HCT116 (cell line): ENCODE results near the gene FAT1. TPM values are rescaled to one million over a fixed set of nuclear protein-coding genes. Genes with fewer than 3 reads are reported as not detected.

Source experiments
- ATAC-seq: fragments of 200-7000 bp; cut with Tn5 transposase; 2 replicates; pipeline ENCODE4 v1.9.1; 2020; ENCODE audit warnings: mild to moderate bottlenecking, moderate library complexity
- BruUV-seq: library from RNA; stranded (reverse); fragments of 400-500 nt; replicated peaks from 2 replicates; lab custom pipeline; 2021; lab: Mats Ljungman, UMichigan
- CTCF ChIA-PET: fragments of 300-600 bp; sonication (Branson Sonifier 250); formaldehyde crosslinking; loops from one replicate; lab custom pipeline; 2021; ENCODE audit warnings: antibody characterized with exemption; lab: Charles Lee
- POLR2A ChIA-PET: fragments of 300-600, 350-600 bp; sonication (Branson Sonifier 250); formaldehyde crosslinking; loops from one replicate; lab custom pipeline; 2021; ENCODE audit warnings: antibody characterized with exemption; lab: Charles Lee
- RAD21 ChIA-PET, 2 experiments: fragments of 300-600 bp; sonication (Branson Sonifier 250); formaldehyde crosslinking; loops; one replicate each; lab custom pipeline; 2023; ENCODE audit warnings: low total read pairs in 2 of 2; ENCODE audit not compliant: uncharacterized antibody in 2 of 2, unreplicated experiment in 2 of 2, low non-redundant PET in 1 of 2; lab: Charles Lee
- DNase-seq: peaks from one replicate; pipeline ENCODE4 v3.0.0-alpha.2; 2010; ENCODE audit warnings: low read depth, low spot score
- H2AFZ ChIP-seq: fragments of 200-600 bp; shearing (Covaris generic), sonication (generic); 2 replicates; pipeline ENCODE4 v1.6.1; 2017; ENCODE audit warnings: low read depth, mixed run types, mixed read lengths, antibody characterized with exemption, low read length; ENCODE audit not compliant: poor library complexity, severe bottlenecking
- H3K27ac ChIP-seq: 2 replicates; pipeline ENCODE4 v1.5.1; 2012; ENCODE audit warnings: low read depth, low read length
- H3K27me3 ChIP-seq: fragments of 200-600 bp; sonication (generic); 2 replicates; pipeline ENCODE4 v1.6.1; 2016; ENCODE audit warnings: mixed run types, low read length, mixed read lengths; ENCODE audit not compliant: insufficient read depth
- H3K36me3 ChIP-seq, 2 experiments: fragments of 200-500 bp in 1 of 2; fragments of 200-600 bp in 1 of 2; sonication (Bioruptor generic) in 1 of 2; sonication (generic) in 1 of 2; 2 replicates each; pipeline versions ENCODE4 v1.5.1 to v1.6.1; 2014 to 2016; ENCODE audit warnings: low read length in 2 of 2, inconsistent platforms in 1 of 2, mixed read lengths in 1 of 2, mixed run types in 1 of 2; ENCODE audit not compliant: insufficient read depth in 2 of 2, control insufficient read depth in 1 of 2
- H3K4me1 ChIP-seq, 2 experiments: fragments of 200-600 bp in 1 of 2; sonication (generic) in 1 of 2; 2 replicates each; pipeline versions ENCODE4 v1.5.1 to v1.6.1; 2012 to 2017; ENCODE audit warnings: low read length in 2 of 2, inconsistent platforms in 1 of 2, mild to moderate bottlenecking in 1 of 2, mixed read lengths in 1 of 2, mixed run types in 1 of 2, moderate library complexity in 1 of 2; ENCODE audit not compliant: insufficient read depth in 2 of 2, control insufficient read depth in 1 of 2
- H3K4me2 ChIP-seq: fragments of 200-600 bp; sonication (generic); 2 replicates; pipeline ENCODE4 v1.6.1; 2017; ENCODE audit warnings: mixed run types, low read length, mixed read lengths
- H3K4me3 ChIP-seq, 2 experiments: fragments of 200-600 bp in 1 of 2; sonication (generic) in 1 of 2; replicated peaks in 1 of 2; 2 replicates each; pipeline ENCODE4 v1.5.1; 2011 to 2016; ENCODE audit warnings: low read length in 2 of 2, control low read depth in 1 of 2, low read depth in 1 of 2, mild to moderate bottlenecking in 1 of 2, mixed read lengths in 1 of 2, mixed run types in 1 of 2
- H3K79me2 ChIP-seq: fragments of 200-600 bp; sonication (generic); 2 replicates; pipeline ENCODE4 v1.6.1; 2017; ENCODE audit warnings: mild to moderate bottlenecking, mixed run types, low read length, moderate library complexity, mixed read lengths; ENCODE audit not compliant: insufficient read depth
- H3K9ac ChIP-seq: fragments of 200-600 bp; sonication (generic); 2 replicates; pipeline ENCODE4 v1.6.1; 2016; ENCODE audit warnings: low read length, mixed read lengths
- H3K9me2 ChIP-seq: fragments of 200-600 bp; sonication (generic), shearing (Covaris generic); 2 replicates; pipeline ENCODE4 v1.6.1; 2017; ENCODE audit warnings: mixed run types, mild to moderate bottlenecking, moderate library complexity; ENCODE audit not compliant: insufficient read depth
- H3K9me3 ChIP-seq, 2 experiments: fragments of 200-500 bp in 1 of 2; fragments of 200-600 bp in 1 of 2; sonication (Bioruptor generic) in 1 of 2; sonication (generic) in 1 of 2; 2 replicates each; pipeline ENCODE4 v1.6.1; 2014 to 2017; ENCODE audit warnings: low read length in 2 of 2, mixed read lengths in 2 of 2, inconsistent platforms in 1 of 2, low read depth in 1 of 2, mild to moderate bottlenecking in 1 of 2, mixed run types in 1 of 2, moderate library complexity in 1 of 2; ENCODE audit not compliant: control insufficient read depth in 1 of 2, insufficient read depth in 1 of 2
- H4K20me1 ChIP-seq: fragments of 200-600 bp; sonication (generic), shearing (Covaris generic); 2 replicates; pipeline ENCODE4 v1.6.1; 2017; ENCODE audit warnings: mixed run types, mild to moderate bottlenecking, moderate library complexity; ENCODE audit not compliant: insufficient read depth
- CBX3 ChIP-seq: IDR thresholded peaks from 2 replicates; pipeline ENCODE4 v1.6.1; 2012; ENCODE audit warnings: low read depth
- POLR2AphosphoS5 ChIP-seq: IDR thresholded peaks from 2 replicates; pipeline ENCODE4 v1.6.1; 2011; ENCODE audit warnings: mild to moderate bottlenecking, low read depth, low read length, moderate library complexity
- RAD21 ChIP-seq: IDR thresholded peaks from 2 replicates; pipeline ENCODE4 v1.6.1; 2012; ENCODE audit warnings: low read depth, mild to moderate bottlenecking
- YY1 ChIP-seq: IDR thresholded peaks from 2 replicates; pipeline ENCODE4 v1.6.1; 2011; ENCODE audit warnings: low read length, low read depth, moderate library complexity, mild to moderate bottlenecking; ENCODE audit not compliant: insufficient replicate concordance; ENCODE audit errors: extremely low read depth
- ZFX ChIP-seq: fragments of 450-650 bp; IDR thresholded peaks from 2 replicates; pipeline ENCODE4 v1.6.1; 2017
- ZNF274 ChIP-seq: fragments of 200-500 bp; sonication (Bioruptor generic); IDR thresholded peaks from 2 replicates; pipeline ENCODE4 v1.6.1; 2014; ENCODE audit warnings: mild to moderate bottlenecking, low read depth, low read length, inconsistent platforms
- intact Hi-C: fragments of 100-400 bp; cut with micrococcal nuclease; formaldehyde crosslinking; loops from 2 replicates; pipeline ENCODE4 v1.10.0; 2022
- total RNA-seq: library from RNA; stranded (reverse); gene quantifications from one replicate; pipeline ENCODE4 v1.2.1, GENCODE V29; 2021; ENCODE audit not compliant: unreplicated experiment
- TF ChIP-seq, protein P1 (sequence below), 3 experiments: fragments of 200-600 bp in 1 of 3; sonication (generic) in 1 of 3; IDR thresholded peaks in 2 of 3; conservative IDR thresholded peaks in 1 of 3; 2 replicates each; pipeline ENCODE4 v1.5.1; 2012 to 2017; ENCODE audit warnings: low read depth in 2 of 3, low read length in 2 of 3, antibody characterized with exemption in 1 of 3, borderline replicate concordance in 1 of 3, control low read depth in 1 of 3, mild to moderate bottlenecking in 1 of 3, mixed read lengths in 1 of 3, mixed run types in 1 of 3, moderate library complexity in 1 of 3; ENCODE audit not compliant: insufficient read depth in 1 of 3
- TF ChIP-seq, protein P2 (sequence below): IDR thresholded peaks from 2 replicates; pipeline ENCODE4 v1.6.1; 2012; ENCODE audit warnings: low read depth
- TF ChIP-seq, protein P3 (sequence below): IDR thresholded peaks from 2 replicates; pipeline ENCODE4 v1.6.1; 2012

The FAT1 gene
- total RNA-seq, 1 experiment from 2014 or later, result 676 TPM

DNA sequence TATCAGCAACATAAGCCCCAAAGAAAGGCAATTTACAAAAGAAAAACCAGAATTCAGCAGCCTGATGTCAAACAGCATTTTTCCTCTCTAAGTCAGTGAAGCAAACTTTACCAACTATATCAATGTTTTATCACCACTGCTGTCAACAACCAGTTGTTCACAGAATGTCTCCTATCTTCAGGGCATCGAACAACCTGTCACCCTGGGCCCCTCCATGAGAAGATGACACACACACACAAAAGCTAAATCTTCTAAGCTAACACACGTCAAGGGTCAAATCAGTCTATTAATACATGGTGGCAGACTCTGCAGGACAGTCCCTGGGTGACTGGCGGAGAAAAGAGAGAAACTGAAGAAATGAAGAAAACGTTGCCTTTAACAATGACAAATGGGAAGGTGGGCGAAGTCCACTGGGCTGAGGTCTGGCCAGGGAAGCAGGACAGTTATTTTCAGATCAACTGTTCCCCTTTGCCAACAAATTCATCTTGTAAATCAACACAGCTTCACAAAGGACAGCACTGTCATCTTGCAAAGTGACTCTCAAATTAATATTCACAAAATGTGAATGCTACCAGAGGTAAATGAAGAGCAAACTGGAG is 13.0 kb downstream of the FAT1 start (continued):
- TF ChIP-seq, protein P1, sequence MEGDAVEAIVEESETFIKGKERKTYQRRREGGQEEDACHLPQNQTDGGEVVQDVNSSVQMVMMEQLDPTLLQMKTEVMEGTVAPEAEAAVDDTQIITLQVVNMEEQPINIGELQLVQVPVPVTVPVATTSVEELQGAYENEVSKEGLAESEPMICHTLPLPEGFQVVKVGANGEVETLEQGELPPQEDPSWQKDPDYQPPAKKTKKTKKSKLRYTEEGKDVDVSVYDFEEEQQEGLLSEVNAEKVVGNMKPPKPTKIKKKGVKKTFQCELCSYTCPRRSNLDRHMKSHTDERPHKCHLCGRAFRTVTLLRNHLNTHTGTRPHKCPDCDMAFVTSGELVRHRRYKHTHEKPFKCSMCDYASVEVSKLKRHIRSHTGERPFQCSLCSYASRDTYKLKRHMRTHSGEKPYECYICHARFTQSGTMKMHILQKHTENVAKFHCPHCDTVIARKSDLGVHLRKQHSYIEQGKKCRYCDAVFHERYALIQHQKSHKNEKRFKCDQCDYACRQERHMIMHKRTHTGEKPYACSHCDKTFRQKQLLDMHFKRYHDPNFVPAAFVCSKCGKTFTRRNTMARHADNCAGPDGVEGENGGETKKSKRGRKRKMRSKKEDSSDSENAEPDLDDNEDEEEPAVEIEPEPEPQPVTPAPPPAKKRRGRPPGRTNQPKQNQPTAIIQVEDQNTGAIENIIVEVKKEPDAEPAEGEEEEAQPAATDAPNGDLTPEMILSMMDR (IDR thresholded peaks at IDR 0.05 in 2 of 3, conservative IDR thresholded peaks at IDR 0.05 in 1 of 3; ENCODE audit: borderline replicate concordance in 1 of 3, insufficient read depth in 1 of 3, low read depth in 2 of 3, low read length in 2 of 3), result no peak
- TF ChIP-seq ZFX, result no peak
- TF ChIP-seq CBX3, result no peak
- no peak for TF ChIP-seq POLR2AphosphoS5
- no peak for TF ChIP-seq ZNF274
- no peak for TF ChIP-seq RAD21

GRCh38 chr4:186709517-186709916 is 14.1 kb downstream of the FAT1 start:
- TF ChIP-seq, protein P2, sequence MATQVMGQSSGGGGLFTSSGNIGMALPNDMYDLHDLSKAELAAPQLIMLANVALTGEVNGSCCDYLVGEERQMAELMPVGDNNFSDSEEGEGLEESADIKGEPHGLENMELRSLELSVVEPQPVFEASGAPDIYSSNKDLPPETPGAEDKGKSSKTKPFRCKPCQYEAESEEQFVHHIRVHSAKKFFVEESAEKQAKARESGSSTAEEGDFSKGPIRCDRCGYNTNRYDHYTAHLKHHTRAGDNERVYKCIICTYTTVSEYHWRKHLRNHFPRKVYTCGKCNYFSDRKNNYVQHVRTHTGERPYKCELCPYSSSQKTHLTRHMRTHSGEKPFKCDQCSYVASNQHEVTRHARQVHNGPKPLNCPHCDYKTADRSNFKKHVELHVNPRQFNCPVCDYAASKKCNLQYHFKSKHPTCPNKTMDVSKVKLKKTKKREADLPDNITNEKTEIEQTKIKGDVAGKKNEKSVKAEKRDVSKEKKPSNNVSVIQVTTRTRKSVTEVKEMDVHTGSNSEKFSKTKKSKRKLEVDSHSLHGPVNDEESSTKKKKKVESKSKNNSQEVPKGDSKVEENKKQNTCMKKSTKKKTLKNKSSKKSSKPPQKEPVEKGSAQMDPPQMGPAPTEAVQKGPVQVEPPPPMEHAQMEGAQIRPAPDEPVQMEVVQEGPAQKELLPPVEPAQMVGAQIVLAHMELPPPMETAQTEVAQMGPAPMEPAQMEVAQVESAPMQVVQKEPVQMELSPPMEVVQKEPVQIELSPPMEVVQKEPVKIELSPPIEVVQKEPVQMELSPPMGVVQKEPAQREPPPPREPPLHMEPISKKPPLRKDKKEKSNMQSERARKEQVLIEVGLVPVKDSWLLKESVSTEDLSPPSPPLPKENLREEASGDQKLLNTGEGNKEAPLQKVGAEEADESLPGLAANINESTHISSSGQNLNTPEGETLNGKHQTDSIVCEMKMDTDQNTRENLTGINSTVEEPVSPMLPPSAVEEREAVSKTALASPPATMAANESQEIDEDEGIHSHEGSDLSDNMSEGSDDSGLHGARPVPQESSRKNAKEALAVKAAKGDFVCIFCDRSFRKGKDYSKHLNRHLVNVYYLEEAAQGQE, result no peak
- TF ChIP-seq ZFX, result no peak
- TF ChIP-seq YY1, result no peak
- TF ChIP-seq, protein P3, sequence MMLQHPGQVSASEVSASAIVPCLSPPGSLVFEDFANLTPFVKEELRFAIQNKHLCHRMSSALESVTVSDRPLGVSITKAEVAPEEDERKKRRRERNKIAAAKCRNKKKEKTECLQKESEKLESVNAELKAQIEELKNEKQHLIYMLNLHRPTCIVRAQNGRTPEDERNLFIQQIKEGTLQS, result no peak
- RAD21 ChIA-PET, result no interaction called here
- Histone ChIP-seq H3K4me1 (peaks cover 15 to 25% of the 10 kb centered on the region in 2 experiments), H3K27me3 (no peaks in the 10 kb centered on the region), H3K79me2 (peaks cover 100% of the 10 kb centered on the region), H3K4me3 (no peak overlapping the region), H3K9ac (no peak overlapping the region), H4K20me1 (peaks cover 96% of the 10 kb centered on the region), H3K9me2 (no peaks in the 10 kb centered on the region), H3K27ac (no peak overlapping the region), H3K4me2 (no peak overlapping the region), H3K36me3 (peaks cover 53 to 57% of the 10 kb centered on the region in 2 experiments), H3K9me3 (no peaks in the 10 kb centered on the region), H2AFZ (no peak overlapping the region)
- intact Hi-C loops, result no loop called here
- BruUV-seq, result no TSS peak
- CTCF ChIA-PET, result no interaction called here
- POLR2A ChIA-PET, result interaction anchor here (0.5 kb wide), 1 partner anchor 10 kb away, joined by 3 read pairs; no protein-coding TSS in a partner anchor
- ATAC-seq, result no peak
- no peak for DNase-seq
